GM06990 (cell line): ENCODE measurements around the gene RHOT1.
"Not testable (repeated sequence)": the region's sequence is repeated elsewhere in the genome, so short reads cannot be mapped to it uniquely, and the experiment has no call there.

Experiments used
- DNase-seq: peaks from one replicate; pipeline ENCODE4 v3.0.0-alpha.2; 2011; ENCODE audit not compliant: insufficient read length; ENCODE audit errors: extremely low read depth
- H3K27me3 ChIP-seq: replicated peaks from 2 replicates; pipeline ENCODE4 v1.6.0; 2011; ENCODE audit warnings: low read length; ENCODE audit not compliant: control insufficient read depth, insufficient read depth
- H3K36me3 ChIP-seq: 2 replicates; pipeline ENCODE4 v1.5.1; 2011; ENCODE audit warnings: low read length; ENCODE audit not compliant: control insufficient read depth, insufficient read depth
- H3K4me3 ChIP-seq: replicated peaks from 2 replicates; pipeline ENCODE4 v1.5.1; 2011; ENCODE audit warnings: low read depth, mild to moderate bottlenecking, control low read depth, low read length
- CTCF ChIP-seq: IDR thresholded peaks from 2 replicates; pipeline ENCODE4 v1.5.1; 2011; ENCODE audit warnings: low read length, control low read depth, mild to moderate bottlenecking, inconsistent platforms; ENCODE audit not compliant: insufficient read depth, poor library complexity, severe bottlenecking

Gene RHOT1

GRCh38 chr17:32126325-32126724, 16.0 kb upstream of the RHOT1 start:
- DNase-seq = no peak
- TF ChIP-seq CTCF = no peak
- H3K27me3 ChIP-seq = no peaks in the 10 kb centered on the region
- H3K36me3 ChIP-seq = no peaks in the 10 kb centered on the region
- H3K4me3 ChIP-seq = no peak overlapping the region

GRCh38 chr17:32126746-32127145, 15.6 kb upstream of the RHOT1 start:
- Histone ChIP-seq H3K27me3 (no peaks in the 10 kb centered on the region), H3K4me3 (peak overlapping the region; percentile 73), H3K36me3 (no peaks in the 10 kb centered on the region)
- no peak for TF ChIP-seq CTCF
- DNase-seq = no peak

GRCh38 chr17:32127158-32127897, 15.0 kb upstream of the RHOT1 start:
- no peaks in the 10 kb centered on the region for H3K36me3 ChIP-seq
- peak overlapping the region; percentile 73 for H3K4me3 ChIP-seq

GRCh38 chr17:32128470-32128869, 13.8 kb upstream of the RHOT1 start:
- DNase-seq = not testable (repeated sequence)

More at GRCh38 chr17:32127158-32127897, 15.0 kb upstream of the RHOT1 start:
- H3K27me3 ChIP-seq = no peaks in the 10 kb centered on the region
- TF ChIP-seq CTCF = no peak
- peak; percentile 84 for DNase-seq

GRCh38 chr17:32135497-32136117, 6.7 kb upstream of the RHOT1 start:
- DNase-seq, H3K36me3 ChIP-seq, H3K4me3 ChIP-seq, H3K27me3 ChIP-seq: not testable (repeated sequence)
- peak; percentile 17 for TF ChIP-seq CTCF

More at GRCh38 chr17:32128470-32128869, 13.8 kb upstream of the RHOT1 start:
- H3K36me3 ChIP-seq, H3K27me3 ChIP-seq: not testable (repeated sequence)
- peak overlapping the region; percentile 73 for H3K4me3 ChIP-seq

- H3K4me3 ChIP-seq = no peak overlapping the region
- H3K36me3 ChIP-seq = no peaks in the 10 kb centered on the region
- TF ChIP-seq CTCF = no peak
- no peaks in the 10 kb centered on the region for H3K27me3 ChIP-seq
- no peak for DNase-seq
Observed at GRCh38 chr17:32136856-32137255, 5.4 kb upstream of the RHOT1 start.

- not testable (repeated sequence) for DNase-seq, H3K4me3 ChIP-seq, H3K27me3 ChIP-seq, H3K36me3 ChIP-seq
Observed at GRCh38 chr17:32139504-32139903, 2.8 kb upstream of the RHOT1 start.
